HepG2 (cell line): ENCODE measurements around the gene KLHL21. TPM values are rescaled to one million over a fixed set of nuclear protein-coding genes. Genes with fewer than 3 reads are reported as not detected.

Source experiments
- EEA1 ChIP-seq: sonication (generic); formaldehyde crosslinking; IDR thresholded peaks from 2 replicates; pipeline ENCODE4 v1.5.1; 2020; ENCODE audit warnings: mild to moderate bottlenecking, missing genetic modification reagents, borderline replicate concordance
- EHMT2 ChIP-seq: fragments of 200-600 bp; sonication (generic); IDR thresholded peaks from 2 replicates; pipeline ENCODE4 v1.7.0; 2017; ENCODE audit warnings: antibody characterized with exemption, low read depth, low read length, borderline replicate concordance
- ELK4 ChIP-seq: sonication (generic); formaldehyde crosslinking; IDR thresholded peaks from 2 replicates; pipeline ENCODE4 v1.9.0; 2021; ENCODE audit warnings: missing genetic modification reagents, borderline replicate concordance
- HNRNPK ChIP-seq: fragments of 200-400 bp; formaldehyde crosslinking; IDR thresholded peaks from 2 replicates; pipeline ENCODE4 v1.6.1; 2018; ENCODE audit warnings: low read length, low read depth, moderate library complexity, mild to moderate bottlenecking; ENCODE audit not compliant: poor library complexity, severe bottlenecking
- LBX2 ChIP-seq: sonication (generic); formaldehyde crosslinking; IDR thresholded peaks from 2 replicates; pipeline ENCODE4 v1.5.0; 2020; ENCODE audit warnings: missing genetic modification reagents, mild to moderate bottlenecking, borderline replicate concordance
- MTF1 ChIP-seq: sonication (generic); formaldehyde crosslinking; IDR thresholded peaks from 2 replicates; pipeline ENCODE4 v1.5.0; 2020; ENCODE audit warnings: missing genetic modification reagents
- SAP130 ChIP-seq: IDR thresholded peaks from 2 replicates; pipeline ENCODE4 v1.6.1; 2016; ENCODE audit warnings: low read depth
- SNRNP70 ChIP-seq: fragments of 200-400 bp; formaldehyde crosslinking; IDR thresholded peaks from 2 replicates; pipeline ENCODE4 v1.6.1; 2017; ENCODE audit warnings: mild to moderate bottlenecking, low read depth, low read length, moderate library complexity
- SRF ChIP-seq: IDR thresholded peaks from 2 replicates; pipeline ENCODE4 v1.6.1; 2011; ENCODE audit warnings: mild to moderate bottlenecking, low read depth, low read length, moderate library complexity
- TERF1 ChIP-seq: sonication (generic); formaldehyde crosslinking; IDR thresholded peaks from 2 replicates; pipeline ENCODE4 v1.8.0; 2022; ENCODE audit warnings: mild to moderate bottlenecking, missing genetic modification reagents, moderate library complexity
- TGIF2 ChIP-seq: IDR thresholded peaks from 2 replicates; pipeline ENCODE4 v1.6.1; 2016; ENCODE audit warnings: control low read depth, missing compliant biosample characterization
- ZHX2 ChIP-seq, 2 experiments: sonication (generic) in 1 of 2; formaldehyde crosslinking in 1 of 2; IDR thresholded peaks; 2 replicates each; pipeline versions ENCODE4 v1.6.1 to v1.9.0; 2014 to 2022; ENCODE audit warnings: antibody characterized with exemption in 1 of 2, borderline replicate concordance in 1 of 2, inconsistent platforms in 1 of 2, low read depth in 1 of 2, missing genetic modification reagents in 1 of 2
- ZNF296 ChIP-seq: sonication (generic); formaldehyde crosslinking; conservative IDR thresholded peaks from 2 replicates; pipeline ENCODE4 v1.5.0; 2020; ENCODE audit warnings: mild to moderate bottlenecking, missing genetic modification reagents
- ZNF629 ChIP-seq: sonication (generic); formaldehyde crosslinking; conservative IDR thresholded peaks from 2 replicates; pipeline ENCODE4 v1.5.0; 2020; ENCODE audit warnings: missing genetic modification reagents
- ZNF781 ChIP-seq: sonication (generic); formaldehyde crosslinking; IDR thresholded peaks from 2 replicates; pipeline ENCODE4 v1.5.1; 2020; ENCODE audit warnings: borderline replicate concordance, mild to moderate bottlenecking, missing genetic modification reagents; ENCODE audit errors: not compliant biosample characterization
- ZNF782 ChIP-seq: sonication (generic); formaldehyde crosslinking; IDR thresholded peaks from 2 replicates; pipeline ENCODE4 v1.4.0; 2020; ENCODE audit warnings: missing genetic modification reagents, mild to moderate bottlenecking, borderline replicate concordance
- ZNF891 ChIP-seq: sonication (generic); formaldehyde crosslinking; IDR thresholded peaks from 2 replicates; pipeline ENCODE4 v1.5.0; 2020; ENCODE audit warnings: mild to moderate bottlenecking, missing genetic modification reagents
- polyA plus RNA-seq, 8 experiments: library from polyadenylated mRNA; depleted of rRNA in 3 of 8; stranded (reverse) in 7 of 8; unstranded in 1 of 8; fragments of >200 nt; fragmentation: Illumina TruSeq in 4 of 8; extraction: Trizol in 4 of 8; gene quantifications; 2 replicates each; pipeline versions ENCODE4 v1.2.1 to v1.2.3, GENCODE V29; 2011 to 2016; ENCODE audit warnings: low read depth in 4 of 8, missing spikeins in 1 of 8, mixed read lengths in 1 of 8; ENCODE audit not compliant: insufficient read depth in 1 of 8
- total RNA-seq, 5 experiments: library from RNA; depleted of rRNA; stranded (reverse); fragments of >200 nt; fragmentation: Illumina TruSeq; extraction: Trizol; gene quantifications; 2 replicates each; pipeline ENCODE4 v1.2.3, GENCODE V29; 2016; ENCODE audit warnings: low read depth in 1 of 5

Gene KLHL21
- total and polyA plus RNA-seq, 2 of the 13 experiments (the other 11 are each of a cell fraction or from before 2014, with no cell fraction given) = 14.8 to 25.0 TPM

- TF ChIP-seq ZHX2 (IDR thresholded peaks at IDR 0.05; ENCODE audit: low read depth) = peak; percentile 83
- TF ChIP-seq ZHX2 (CRISPR knock-in tag; IDR thresholded peaks at IDR 0.05; ENCODE audit: borderline replicate concordance) = 0 out of 2 replicates have a peak, but pooled peaks have one; percentile 73
- no peak for TF ChIP-seq ZNF782 (CRISPR knock-in tag)
- TF ChIP-seq EHMT2 = no peak
- TF ChIP-seq ELK4 = no peak
- TF ChIP-seq SRF = no peak
- TF ChIP-seq MTF1 (CRISPR knock-in tag) = no peak
- TF ChIP-seq ZNF629 (CRISPR knock-in tag) = peak; percentile 38; the same call in 1 of the 2 replicates
- no peak for TF ChIP-seq ZNF296 (CRISPR knock-in tag)
- TF ChIP-seq SAP130 (CRISPR knock-in tag) = peak; percentile 79
- TF ChIP-seq SNRNP70 = no peak
- 0 out of 2 replicates have a peak, but pooled peaks have one; percentile 49 for TF ChIP-seq ZNF891
- no peak for TF ChIP-seq TERF1
- TF ChIP-seq ZNF781 (CRISPR knock-in tag) = peak; percentile 20
- TF ChIP-seq EEA1 (CRISPR knock-in tag) = peak; percentile 80; the same call in 1 of the 2 replicates
- TF ChIP-seq HNRNPK = no peak
- no peak for TF ChIP-seq TGIF2 (CRISPR knock-in tag)
- peak; percentile 73; the same call in 1 of the 2 replicates for TF ChIP-seq LBX2
These were observed 48.4 kb downstream of the KLHL21 start, which contains the start of gene NOL9 (continued) for GRCh38 chr1:6554031-6554906.
